ENCODE measurements around the gene NCS1.

Gene NCS1

GRCh38 chr9:130179331-130179907 lies 7.2 kb downstream of the NCS1 start:
- DNase-seq (ENCODE audit: extremely low read depth, low read depth) = no peak
- TF ChIP-seq CTCF (IDR thresholded peaks at IDR 0.05; ENCODE audit: low read depth, low read length, missing control alignments) = no peak
- no peak overlapping the region for H3K4me3 ChIP-seq (replicated peaks; ENCODE audit: low read depth, low read length)

GRCh38 chr9:130180516-130180915 lies 8.3 kb downstream of the NCS1 start:
- no peak for TF ChIP-seq CTCF (IDR thresholded peaks at IDR 0.05; ENCODE audit: low read depth, low read length, missing control alignments)
- no peak for DNase-seq (ENCODE audit: extremely low read depth, low read depth)
- H3K4me3 ChIP-seq (replicated peaks; ENCODE audit: low read depth, low read length) = no peak overlapping the region

- DNase-seq (ENCODE audit: extremely low read depth, low read depth) = no peak
- no peak for TF ChIP-seq CTCF (IDR thresholded peaks at IDR 0.05; ENCODE audit: low read depth, low read length, missing control alignments)
- no peak overlapping the region for H3K4me3 ChIP-seq (replicated peaks; ENCODE audit: low read depth, low read length)
Observed at GRCh38 chr9:130181678-130182380, 9.6 kb downstream of the NCS1 start.

- DNase-seq (ENCODE audit: extremely low read depth, low read depth) = no peak
- no peak overlapping the region for H3K4me3 ChIP-seq (replicated peaks; ENCODE audit: low read depth, low read length)
- no peak for TF ChIP-seq CTCF (IDR thresholded peaks at IDR 0.05; ENCODE audit: low read depth, low read length, missing control alignments)
Observed at GRCh38 chr9:130182381-130182909, 10.2 kb downstream of the NCS1 start.

- H3K4me3 ChIP-seq (replicated peaks; ENCODE audit: low read depth, low read length) = peak overlapping the region; percentile 24
- TF ChIP-seq CTCF (IDR thresholded peaks at IDR 0.05; ENCODE audit: low read depth, low read length, missing control alignments) = no peak
- DNase-seq (ENCODE audit: extremely low read depth, low read depth) = peak; percentile 29
Observed at GRCh38 chr9:130183133-130183762, 11.0 kb downstream of the NCS1 start.

GRCh38 chr9:130185017-130185416 lies 12.8 kb downstream of the NCS1 start:
- no peak for DNase-seq (ENCODE audit: extremely low read depth, low read depth)
- H3K4me3 ChIP-seq (replicated peaks; ENCODE audit: low read depth, low read length) = peak overlapping the region; percentile 5; the same call in 1 of the 2 replicates
- TF ChIP-seq CTCF (IDR thresholded peaks at IDR 0.05; ENCODE audit: low read depth, low read length, missing control alignments) = no peak

Measured in HFF-Myc (cell line).